Measurements from ENCODE around the gene TRIM27. TPM values are rescaled to one million over a fixed set of nuclear protein-coding genes. Genes with fewer than 3 reads are reported as not detected.
"Not testable (repeated sequence)": the region's sequence is repeated elsewhere in the genome, so short reads cannot be mapped to it uniquely, and the experiment has no call there.

TRIM27 gene, protein sequence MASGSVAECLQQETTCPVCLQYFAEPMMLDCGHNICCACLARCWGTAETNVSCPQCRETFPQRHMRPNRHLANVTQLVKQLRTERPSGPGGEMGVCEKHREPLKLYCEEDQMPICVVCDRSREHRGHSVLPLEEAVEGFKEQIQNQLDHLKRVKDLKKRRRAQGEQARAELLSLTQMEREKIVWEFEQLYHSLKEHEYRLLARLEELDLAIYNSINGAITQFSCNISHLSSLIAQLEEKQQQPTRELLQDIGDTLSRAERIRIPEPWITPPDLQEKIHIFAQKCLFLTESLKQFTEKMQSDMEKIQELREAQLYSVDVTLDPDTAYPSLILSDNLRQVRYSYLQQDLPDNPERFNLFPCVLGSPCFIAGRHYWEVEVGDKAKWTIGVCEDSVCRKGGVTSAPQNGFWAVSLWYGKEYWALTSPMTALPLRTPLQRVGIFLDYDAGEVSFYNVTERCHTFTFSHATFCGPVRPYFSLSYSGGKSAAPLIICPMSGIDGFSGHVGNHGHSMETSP
- 65.2 TPM for total RNA-seq (ENCODE audit: unreplicated experiment)
- long read RNA-seq, transcript TRIM27-202 (8 exons, 2,967 nt) = major isoform, 34 of 42 reads
- long read RNA-seq, partial matches to known transcripts = 2 of 42 reads
- long read RNA-seq, other reads (novel, unspliced or antisense) = 6 of 42 reads

DNA sequence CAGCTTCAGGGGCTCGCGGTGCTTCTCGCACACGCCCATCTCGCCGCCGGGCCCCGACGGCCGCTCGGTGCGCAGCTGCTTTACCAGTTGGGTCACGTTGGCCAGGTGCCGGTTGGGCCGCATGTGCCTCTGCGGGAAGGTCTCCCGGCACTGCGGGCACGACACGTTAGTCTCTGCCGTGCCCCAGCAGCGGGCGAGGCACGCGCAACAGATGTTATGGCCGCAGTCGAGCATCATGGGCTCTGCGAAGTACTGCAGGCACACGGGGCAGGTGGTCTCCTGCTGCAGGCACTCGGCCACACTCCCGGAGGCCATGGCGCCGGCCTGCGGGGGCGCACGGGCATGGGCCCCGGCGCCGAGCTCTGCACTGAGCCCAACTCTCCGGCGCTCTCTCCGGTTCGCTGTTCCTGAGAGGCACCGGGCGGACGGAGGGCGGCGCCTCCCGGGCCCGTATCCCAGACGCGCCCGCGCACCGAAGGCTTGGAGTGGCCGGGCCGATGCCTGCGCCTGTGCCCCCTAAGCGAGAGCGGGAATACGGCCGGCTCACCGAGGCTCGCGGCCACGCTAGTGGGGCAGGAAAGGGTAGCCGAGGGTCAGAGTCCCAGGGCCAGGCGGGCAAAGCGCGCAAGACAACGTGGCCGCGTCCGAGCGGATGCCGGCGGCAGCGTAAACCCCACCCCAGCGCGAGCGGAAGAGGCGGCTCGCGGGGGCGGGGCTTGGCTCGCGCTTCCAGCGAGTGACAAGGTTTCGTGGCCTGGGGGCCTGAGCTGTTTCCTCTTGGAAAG lies at the start of gene TRIM27:
Gene TRIM27 (minus strand): TSS at position 668 of the 785 bp plus-strand sequence. CDS start 353 bp downstream, at position 315.
- Mint-ChIP-seq H3K27ac (ENCODE audit: unreplicated experiment) (peak within 1 kb of the TSS; percentile 97), H3K27me3 (ENCODE audit: unreplicated experiment) (peaks cover 3% of the 10 kb centered on the region), H3K4me3 (ENCODE audit: unreplicated experiment) (peak within 1 kb of the TSS; percentile 98), H3K9me3 (ENCODE audit: unreplicated experiment) (peaks cover 11% of the 10 kb centered on the region), H3K36me3 (ENCODE audit: unreplicated experiment) (no peaks in the 10 kb centered on the region), H3K4me1 (ENCODE audit: low read depth, unreplicated experiment) (peaks cover 7% of the 10 kb centered on the region)
- peak; percentile 94 for DNase-seq
- TF ChIP-seq CTCF (IDR thresholded peaks at IDR 0.05; ENCODE audit: partially characterized antibody, unreplicated experiment) = no peak

GRCh38 chr6:28970056-28970455 lies 46.3 kb upstream of the TRIM27 start:
- H3K36me3 Mint-ChIP-seq (ENCODE audit: unreplicated experiment) = peaks cover 13% of the 10 kb centered on the region
- not testable (repeated sequence) for H3K4me3 Mint-ChIP-seq (ENCODE audit: unreplicated experiment); H3K27ac Mint-ChIP-seq (ENCODE audit: unreplicated experiment); H3K9me3 Mint-ChIP-seq (ENCODE audit: unreplicated experiment); H3K4me1 Mint-ChIP-seq (ENCODE audit: low read depth, unreplicated experiment); H3K27me3 Mint-ChIP-seq (ENCODE audit: unreplicated experiment); DNase-seq

DNA sequence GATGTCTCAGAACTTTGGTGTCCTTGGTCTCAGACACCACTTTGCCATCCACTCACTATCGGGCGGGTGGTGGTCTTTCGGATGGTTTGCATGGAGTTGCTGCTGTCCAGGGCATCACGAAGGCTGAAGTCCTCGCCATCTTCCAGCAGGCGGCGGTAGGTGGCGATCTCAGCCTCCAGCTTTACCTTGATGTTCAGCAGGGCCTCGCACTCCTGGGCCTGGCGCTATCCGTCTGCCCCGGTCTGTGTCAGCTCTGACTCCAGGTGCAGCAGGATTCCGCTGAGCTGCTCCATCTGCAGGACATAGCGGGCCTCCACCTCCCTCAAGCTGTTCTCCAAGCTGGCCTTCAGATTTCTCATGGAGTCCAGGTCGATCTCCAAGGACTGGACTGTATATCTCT lies 45.3 kb upstream of the TRIM27 start:
- TF ChIP-seq CTCF (IDR thresholded peaks at IDR 0.05; ENCODE audit: partially characterized antibody, unreplicated experiment) = no peak
- H3K4me3 Mint-ChIP-seq (ENCODE audit: unreplicated experiment) = no peak overlapping the region
- no peak overlapping the region for H3K27ac Mint-ChIP-seq (ENCODE audit: unreplicated experiment)
- DNase-seq = no peak
- H3K27me3 Mint-ChIP-seq (ENCODE audit: unreplicated experiment) = peaks cover 3% of the 10 kb centered on the region
- H3K36me3 Mint-ChIP-seq (ENCODE audit: unreplicated experiment) = peaks cover 13% of the 10 kb centered on the region
- H3K9me3 Mint-ChIP-seq (ENCODE audit: unreplicated experiment) = peaks cover 9% of the 10 kb centered on the region
- no peaks in the 10 kb centered on the region for H3K4me1 Mint-ChIP-seq (ENCODE audit: low read depth, unreplicated experiment)

- H3K27ac Mint-ChIP-seq (ENCODE audit: unreplicated experiment) = no peak overlapping the region
- H3K4me3 Mint-ChIP-seq (ENCODE audit: unreplicated experiment) = no peak overlapping the region
- peaks cover 13% of the 10 kb centered on the region for H3K36me3 Mint-ChIP-seq (ENCODE audit: unreplicated experiment)
- no peak for DNase-seq
- H3K9me3 Mint-ChIP-seq (ENCODE audit: unreplicated experiment) = peaks cover 9% of the 10 kb centered on the region
- H3K4me1 Mint-ChIP-seq (ENCODE audit: low read depth, unreplicated experiment) = no peaks in the 10 kb centered on the region
- peaks cover 3% of the 10 kb centered on the region for H3K27me3 Mint-ChIP-seq (ENCODE audit: unreplicated experiment)
- no peak for TF ChIP-seq CTCF (IDR thresholded peaks at IDR 0.05; ENCODE audit: partially characterized antibody, unreplicated experiment)
These were observed 44.7 kb upstream of the TRIM27 start for GRCh38 chr6:28968476-28968875.

DNA sequence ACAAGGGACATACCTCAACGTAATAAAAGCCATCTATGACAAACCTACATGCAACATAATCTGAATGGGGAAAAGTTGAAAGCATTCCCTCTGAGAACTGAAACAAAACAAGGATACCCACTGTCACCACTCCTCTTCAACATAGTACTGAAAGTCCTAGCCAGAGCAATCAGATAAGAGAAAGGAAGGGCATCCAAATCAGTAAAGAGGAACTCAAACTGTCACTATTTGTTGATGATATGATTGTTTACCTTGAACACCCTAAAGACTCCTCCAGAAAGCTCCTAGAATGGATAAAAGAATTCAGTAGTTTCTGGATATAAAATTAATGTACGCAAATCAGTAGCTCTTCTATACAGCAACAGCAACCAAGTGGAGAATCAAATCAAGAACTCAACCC lies 41.9 kb upstream of the TRIM27 start:
- no peak for DNase-seq
- peaks cover 13% of the 10 kb centered on the region for H3K36me3 Mint-ChIP-seq (ENCODE audit: unreplicated experiment)
- no peak for TF ChIP-seq CTCF (IDR thresholded peaks at IDR 0.05; ENCODE audit: partially characterized antibody, unreplicated experiment)
- peaks cover 3% of the 10 kb centered on the region for H3K27me3 Mint-ChIP-seq (ENCODE audit: unreplicated experiment)
- H3K4me1 Mint-ChIP-seq (ENCODE audit: low read depth, unreplicated experiment) = no peaks in the 10 kb centered on the region
- peaks cover 9% of the 10 kb centered on the region for H3K9me3 Mint-ChIP-seq (ENCODE audit: unreplicated experiment)
- no peak overlapping the region for H3K4me3 Mint-ChIP-seq (ENCODE audit: unreplicated experiment)
- no peak overlapping the region for H3K27ac Mint-ChIP-seq (ENCODE audit: unreplicated experiment)
